Motor neuron (in vitro differentiated cells): ENCODE measurements around the gene NGB. TPM values are rescaled to one million over a fixed set of nuclear protein-coding genes. Genes with fewer than 3 reads are reported as not detected.

ENCODE experiments used
- ATAC-seq, 8 experiments: fragments of 200-7000 bp; cut with Tn5 transposase; replicated peaks in 6 of 8; 2 replicates each; pipeline ENCODE4 v1.8.0; 2021; ENCODE audit warnings: mild to moderate bottlenecking in 8 of 8, moderate library complexity in 8 of 8
- H3K27ac ChIP-seq, 2 donors: fragments of 250-450 bp; sonication (Bioruptor Pico); 2 replicates each; pipeline ENCODE4 v1.9.0; 2021; ENCODE audit warnings: antibody characterized with exemption in 2 of 2, mild to moderate bottlenecking in 2 of 2, moderate library complexity in 1 of 2
- H3K4me1 ChIP-seq, 2 donors: fragments of 250-450 bp; sonication (Bioruptor Pico); replicated peaks in 1 of 2; 2 replicates each; pipeline ENCODE4 v1.6.1; 2021; ENCODE audit warnings: antibody characterized with exemption in 2 of 2, mild to moderate bottlenecking in 2 of 2, moderate library complexity in 1 of 2
- H3K4me3 ChIP-seq, 5 donors: fragments of 250-450 bp; sonication (Bioruptor Pico); 2 replicates each; pipeline ENCODE4 v1.9.0; 2021; ENCODE audit warnings: antibody characterized with exemption in 5 of 5, mild to moderate bottlenecking in 5 of 5, moderate library complexity in 4 of 5
- WGBS, 10 experiments: fragments of 450-650 bp; shearing (Covaris generic); methylation state at CpG; one replicate each; pipeline ENCODE4 v1.0.0; 2022; 5-methylcytosine and 5-hydroxymethylcytosine counted together
- in situ Hi-C, 9 experiments: fragments of 400-800 bp; cut with MboI; loops; one replicate each; pipeline ENCODE4 v1.15.0; 2021; ENCODE audit warnings: low sequenced_read_pairs in 9 of 9, low pct_unique_long_range_greater_than_20kb in 2 of 9; ENCODE audit not compliant: unreplicated experiment in 9 of 9
- total RNA-seq, 8 experiments: library from RNA; unstranded; fragments of 300-600 nt; gene quantifications; 2 replicates each; pipeline versions ENCODE4 v1.2.3 to v1.2.4, GENCODE V29; 2022

The NGB gene
- total RNA-seq, 8 experiments from 2014 or later, result 0.09 to 0.85 (median 0.35) TPM; not detected in 1

GRCh38 chr14:77239412-77239811 lies 31.6 kb downstream of the NGB start:
- Histone ChIP-seq H3K4me1 (no peaks in the 10 kb centered on the region), H3K27ac (no peak overlapping the region), H3K4me3 (no peak overlapping the region)
- ATAC-seq, result no peak
- no CpG with 5 or more reads among the region's 16 CpGs for WGBS, 10 experiments
- in situ Hi-C loops, result no loop called here

- ATAC-seq, result no peak
- in situ Hi-C loops, result no loop called here
Measured at GRCh38 chr14:77238996-77239395, 32.0 kb downstream of the NGB start.

GRCh38 chr14:77238356-77238755 lies 32.6 kb downstream of the NGB start:
- in situ Hi-C loops, result no loop called here
- 50 to 100% (median 80%) methylated on average over 1 to 2 of the region's 3 CpGs; no CpG with 5 or more reads in 7 of the 10 experiments for WGBS, 10 experiments
- ATAC-seq, result no peak
- Histone ChIP-seq H3K27ac (no peak overlapping the region), H3K4me3 (no peak overlapping the region), H3K4me1 (no peaks in the 10 kb centered on the region)

More at GRCh38 chr14:77238996-77239395, 32.0 kb downstream of the NGB start:
- Histone ChIP-seq H3K4me3 (no peak overlapping the region), H3K4me1 (no peaks in the 10 kb centered on the region), H3K27ac (no peak overlapping the region)
- 20 to 61% (median 50%) methylated on average over 1 to 2 of the region's 4 CpGs; no CpG with 5 or more reads in 7 of the 10 experiments for WGBS, 10 experiments

- no peak for ATAC-seq
- Histone ChIP-seq H3K27ac (no peak overlapping the region), H3K4me3 (no peak overlapping the region), H3K4me1 (no peaks in the 10 kb centered on the region)
- WGBS, 10 experiments, result 40 to 90% methylated on average over 1 to 2 of the region's 7 CpGs; no CpG with 5 or more reads in 8 of the 10 experiments
- in situ Hi-C loops, result no loop called here
Measured at GRCh38 chr14:77236814-77237213, 34.2 kb downstream of the NGB start.

GRCh38 chr14:77231721-77232120 lies 39.3 kb downstream of the NGB start:
- no peak for ATAC-seq

GRCh38 chr14:77230914-77231313 lies 40.1 kb downstream of the NGB start:
- Histone ChIP-seq H3K27ac (no peak overlapping the region), H3K4me1 (no peaks in the 10 kb centered on the region), H3K4me3 (no peak overlapping the region)
- ATAC-seq, result no peak
- in situ Hi-C loops, result no loop called here
- 0 to 100% (median 72%) methylated on average over 1 to 2 of the region's 2 CpGs; no CpG with 5 or more reads in 2 of the 10 experiments for WGBS, 10 experiments

More at GRCh38 chr14:77231721-77232120, 39.3 kb downstream of the NGB start:
- H3K27ac ChIP-seq, result no peak overlapping the region
- no peaks in the 10 kb centered on the region for H3K4me1 ChIP-seq
- no peak overlapping the region for H3K4me3 ChIP-seq
- 0 to 100% (median 56%) methylated on average over 1 to 2 of the region's 3 CpGs; no CpG with 5 or more reads in 4 of the 10 experiments for WGBS, 10 experiments
- in situ Hi-C loops, result no loop called here

GRCh38 chr14:77228056-77228455 lies 43.0 kb downstream of the NGB start:
- Histone ChIP-seq H3K4me3 (no peak overlapping the region), H3K27ac (no peak overlapping the region), H3K4me1 (no peaks in the 10 kb centered on the region)
- WGBS, 10 experiments, result 0 to 100% (median 75%) methylated on average over 1 to 6 of the region's 6 CpGs; no CpG with 5 or more reads in 1 of the 10 experiments
- in situ Hi-C loops, result no loop called here
- ATAC-seq, result peak in 1 of 8 experiments; percentile 57

- ATAC-seq, result peak in 3 of 8 experiments; percentile 29 to 84 (median 62)
- in situ Hi-C loops, result no loop called here
- H3K27ac ChIP-seq, result no peak overlapping the region
- no peak overlapping the region for H3K4me3 ChIP-seq
- no peaks in the 10 kb centered on the region for H3K4me1 ChIP-seq
- 0 to 88% (median 71%) methylated on average over 1 to 9 of the region's 14 CpGs; no CpG with 5 or more reads in 3 of the 10 experiments for WGBS, 10 experiments
Measured at GRCh38 chr14:77225892-77226557, 45.0 kb downstream of the NGB start.

- no peak for ATAC-seq
- no peak overlapping the region for H3K4me3 ChIP-seq
- WGBS, 10 experiments, result 0 to 80% (median 34%) methylated on average over 1 to 10 of the region's 12 CpGs; no CpG with 5 or more reads in 3 of the 10 experiments
- H3K4me1 ChIP-seq, result no peaks in the 10 kb centered on the region
- no peak overlapping the region for H3K27ac ChIP-seq
- in situ Hi-C loops, result no loop called here
Measured at GRCh38 chr14:77225254-77225653, 45.8 kb downstream of the NGB start.

GRCh38 chr14:77224212-77224611 lies 46.8 kb downstream of the NGB start:
- 0 to 80% (median 48%) methylated on average over 1 to 2 of the region's 4 CpGs; no CpG with 5 or more reads in 3 of the 10 experiments for WGBS, 10 experiments
- Histone ChIP-seq H3K4me3 (no peak overlapping the region), H3K27ac (no peak overlapping the region), H3K4me1 (no peaks in the 10 kb centered on the region)
- in situ Hi-C loops, result no loop called here
- no peak for ATAC-seq

GRCh38 chr14:77222546-77223225 lies 48.3 kb downstream of the NGB start:
- 6 to 100% (median 38%) methylated on average over 1 to 10 of the region's 10 CpGs; no CpG with 5 or more reads in 2 of the 10 experiments for WGBS, 10 experiments
- in situ Hi-C loops, result no loop called here
- ATAC-seq, result no peak
- Histone ChIP-seq H3K27ac (no peak overlapping the region), H3K4me1 (no peaks in the 10 kb centered on the region), H3K4me3 (no peak overlapping the region)

- Histone ChIP-seq H3K27ac (no peak overlapping the region), H3K4me3 (no peak overlapping the region), H3K4me1 (no peaks in the 10 kb centered on the region)
- WGBS, 10 experiments, result 20 to 83% (median 35%) methylated on average over 1 to 2 of the region's 23 CpGs; no CpG with 5 or more reads in 6 of the 10 experiments
- in situ Hi-C loops, result no loop called here
- no peak for ATAC-seq
Measured at GRCh38 chr14:77221241-77221871, 49.6 kb downstream of the NGB start.
